ENCODE measurements around the gene PAX5. TPM values are rescaled to one million over a fixed set of nuclear protein-coding genes. Genes with fewer than 3 reads are reported as not detected.

Gene PAX5
- total and polyA plus RNA-seq, 2 donors, result 0.38 to 1.6 TPM

DNA sequence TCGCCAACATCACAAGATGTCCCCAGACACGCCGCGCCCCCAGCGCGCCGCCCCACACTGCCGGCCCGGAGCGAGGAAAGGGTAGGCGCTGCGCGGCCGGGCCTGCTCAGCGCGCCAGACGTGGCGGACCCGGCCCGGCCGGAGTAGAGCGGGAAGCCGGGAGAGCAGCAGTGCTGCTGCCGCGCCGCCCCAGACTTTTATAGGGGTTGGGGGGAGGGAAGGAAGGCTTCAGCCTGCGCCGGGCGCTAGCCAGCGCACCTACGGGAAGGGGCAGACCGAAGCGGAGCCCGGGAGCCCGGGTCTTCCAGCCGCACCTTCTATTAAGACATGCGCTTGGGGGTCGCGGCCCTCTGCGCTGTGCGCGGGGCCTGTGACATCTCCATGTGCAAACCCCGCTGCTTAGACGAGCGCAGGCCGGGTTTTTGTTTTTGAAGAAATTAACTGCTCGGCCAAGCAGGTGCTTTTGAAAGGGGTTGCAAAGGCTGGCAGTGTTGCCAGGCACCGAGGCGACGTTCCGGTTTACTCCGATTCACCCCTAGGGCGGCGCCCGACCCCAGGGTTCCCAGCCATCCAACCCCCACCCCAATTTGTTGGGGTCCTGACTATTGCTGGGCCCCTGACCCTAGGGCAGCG, 353 bp upstream of the PAX5 start:
- no peaks in the 10 kb centered on the region for H3K36me3 ChIP-seq (ENCODE audit: control insufficient read depth in 2 of 2, insufficient read depth in 2 of 2, low read length in 1 of 2)
- peaks cover 92 to 100% of the 10 kb centered on the region in 2 donors for H3K27me3 ChIP-seq (ENCODE audit: control insufficient read depth in 2 of 2, insufficient read depth in 1 of 2, low read length in 1 of 2)
- H3K9me3 ChIP-seq (ENCODE audit: control insufficient read depth in 2 of 2, insufficient read depth in 1 of 2, low read length in 1 of 2), result peaks cover 0 to 27% of the 10 kb centered on the region in 2 donors
- under 1% methylated on average over 56 of the region's 56 CpGs for WGBS
- DNase-seq (ENCODE audit: low read depth in 6 of 9, low spot score in 9 of 9), result peak in 1 of 9 donors; percentile 51
- H3K4me1 ChIP-seq (ENCODE audit: control insufficient read depth in 2 of 2, insufficient read depth in 2 of 2, low read length in 2 of 2), result peaks cover 18 to 50% of the 10 kb centered on the region in 2 donors
- peak overlapping the region in 1 of 2 donors; percentile 32 for H3K4me3 ChIP-seq (ENCODE audit: low read length in 2 of 2)
- no peak overlapping the region for H3K27ac ChIP-seq (ENCODE audit: low read depth in 1 of 2, low read length in 1 of 2)

DNA sequence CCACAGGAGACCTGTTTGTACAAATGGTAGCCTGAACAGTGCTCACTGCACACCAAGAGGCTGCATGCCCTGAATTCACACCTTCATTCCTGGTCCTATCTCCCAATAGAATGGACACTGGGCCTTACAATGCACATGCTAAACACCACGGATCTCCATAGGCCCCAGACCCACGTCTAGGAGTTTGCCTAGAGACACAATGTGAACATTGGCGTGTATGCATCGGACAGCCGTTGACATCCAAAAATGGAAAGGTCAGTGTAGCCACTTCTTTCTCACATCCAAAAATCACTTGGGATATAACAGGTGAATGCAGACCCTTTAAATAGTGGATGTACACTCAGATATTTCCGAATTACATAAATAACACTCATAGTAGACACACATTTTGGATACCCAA, 927 bp downstream of the PAX5 start:
- no peak for DNase-seq (ENCODE audit: low read depth in 6 of 9, low spot score in 9 of 9)
- no peak overlapping the region for H3K4me3 ChIP-seq (ENCODE audit: low read length in 2 of 2)
- whole genome bisulfite sequencing, result 61% methylated on average over 6 of the region's 6 CpGs
- H3K4me1 ChIP-seq (ENCODE audit: control insufficient read depth in 2 of 2, insufficient read depth in 2 of 2, low read length in 2 of 2), result peaks cover 23 to 57% of the 10 kb centered on the region in 2 donors
- H3K27ac ChIP-seq (ENCODE audit: low read depth in 1 of 2, low read length in 1 of 2), result no peak overlapping the region
- peaks cover 93 to 100% of the 10 kb centered on the region in 2 donors for H3K27me3 ChIP-seq (ENCODE audit: control insufficient read depth in 2 of 2, insufficient read depth in 1 of 2, low read length in 1 of 2)
- no peaks in the 10 kb centered on the region for H3K36me3 ChIP-seq (ENCODE audit: control insufficient read depth in 2 of 2, insufficient read depth in 2 of 2, low read length in 1 of 2)
- H3K9me3 ChIP-seq (ENCODE audit: control insufficient read depth in 2 of 2, insufficient read depth in 1 of 2, low read length in 1 of 2), result peaks cover 4 to 26% of the 10 kb centered on the region in 2 donors

DNA sequence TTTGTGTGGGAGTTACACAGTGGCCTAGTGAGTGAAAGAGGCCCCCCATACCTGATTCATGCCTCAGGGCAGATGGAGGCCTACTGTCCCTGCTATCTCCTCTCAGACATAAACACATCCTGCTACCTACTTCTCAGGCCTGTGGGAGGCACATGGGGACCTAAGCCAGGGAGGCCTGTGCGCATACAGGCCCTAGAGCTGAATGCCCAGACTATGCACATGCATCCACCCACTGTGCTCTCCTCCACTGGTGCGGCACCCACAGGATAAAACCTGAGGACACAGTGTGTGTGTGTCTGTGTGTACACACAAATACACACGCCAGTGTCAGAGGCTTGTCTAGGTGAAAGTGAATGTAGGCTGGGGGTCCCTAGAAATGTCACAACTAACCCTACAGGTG, 1.4 kb downstream of the PAX5 start:
- Histone ChIP-seq H3K27me3 (ENCODE audit: control insufficient read depth in 2 of 2, insufficient read depth in 1 of 2, low read length in 1 of 2) (peaks cover 93 to 100% of the 10 kb centered on the region in 2 donors), H3K4me1 (ENCODE audit: control insufficient read depth in 2 of 2, insufficient read depth in 2 of 2, low read length in 2 of 2) (peaks cover 25 to 56% of the 10 kb centered on the region in 2 donors), H3K27ac (ENCODE audit: low read depth in 1 of 2, low read length in 1 of 2) (no peak overlapping the region), H3K9me3 (ENCODE audit: control insufficient read depth in 2 of 2, insufficient read depth in 1 of 2, low read length in 1 of 2) (peaks cover 7 to 25% of the 10 kb centered on the region in 2 donors), H3K36me3 (ENCODE audit: control insufficient read depth in 2 of 2, insufficient read depth in 2 of 2, low read length in 1 of 2) (no peaks in the 10 kb centered on the region), H3K4me3 (ENCODE audit: low read length in 2 of 2) (no peak overlapping the region)
- WGBS, result 79% methylated on average over 3 of the region's 3 CpGs
- no peak for DNase-seq (ENCODE audit: low read depth in 6 of 9, low spot score in 9 of 9)

DNA sequence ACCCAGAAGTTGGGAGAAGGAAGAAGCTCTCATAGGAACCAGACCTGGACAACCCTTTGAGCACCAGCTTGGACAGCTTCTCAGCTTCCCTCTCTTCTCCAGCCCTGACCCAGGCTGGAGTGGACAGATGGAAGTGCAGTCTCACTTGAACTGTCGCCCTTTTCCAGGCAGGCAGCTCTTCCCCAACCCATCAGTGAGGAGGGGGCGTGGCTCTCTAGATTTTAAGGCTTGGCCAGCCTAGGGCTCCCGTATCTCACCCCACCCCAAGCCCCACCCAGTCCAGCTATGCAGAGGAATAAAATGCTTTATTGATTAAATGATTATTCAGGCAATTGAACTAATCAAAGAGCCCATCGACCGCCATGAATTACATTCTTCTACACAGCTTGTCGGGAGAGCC, 2.2 kb downstream of the PAX5 start:
- Histone ChIP-seq H3K27me3 (ENCODE audit: control insufficient read depth in 2 of 2, insufficient read depth in 1 of 2, low read length in 1 of 2) (peaks cover 92 to 100% of the 10 kb centered on the region in 2 donors), H3K4me3 (ENCODE audit: low read length in 2 of 2) (no peak overlapping the region), H3K27ac (ENCODE audit: low read depth in 1 of 2, low read length in 1 of 2) (no peak overlapping the region), H3K9me3 (ENCODE audit: control insufficient read depth in 2 of 2, insufficient read depth in 1 of 2, low read length in 1 of 2) (peaks cover 8 to 23% of the 10 kb centered on the region in 2 donors), H3K36me3 (ENCODE audit: control insufficient read depth in 2 of 2, insufficient read depth in 2 of 2, low read length in 1 of 2) (no peaks in the 10 kb centered on the region), H3K4me1 (ENCODE audit: control insufficient read depth in 2 of 2, insufficient read depth in 2 of 2, low read length in 2 of 2) (peaks cover 29 to 55% of the 10 kb centered on the region in 2 donors)
- WGBS, result 31% methylated on average over 6 of the region's 6 CpGs
- no peak for DNase-seq (ENCODE audit: low read depth in 6 of 9, low spot score in 9 of 9)

DNA sequence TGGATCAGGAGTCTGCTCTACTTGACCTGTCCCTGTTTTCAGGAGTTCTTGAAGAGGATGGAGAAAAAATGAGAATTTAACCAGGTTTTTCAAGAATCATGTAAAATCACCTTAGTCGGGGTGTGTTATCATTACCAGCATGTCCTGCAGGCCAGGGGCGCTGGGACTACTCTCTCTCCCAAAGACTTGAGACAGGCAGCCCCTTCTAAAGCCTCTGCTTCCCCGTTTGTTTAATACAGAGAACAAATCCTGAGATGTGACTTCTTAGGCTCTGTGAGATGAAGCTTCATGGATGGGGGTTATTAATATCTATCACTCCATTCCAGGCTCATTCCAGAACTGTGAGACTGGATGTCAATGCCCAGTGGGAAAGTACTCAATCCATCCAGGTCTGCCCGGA, 3.0 kb downstream of the PAX5 start:
- H3K9me3 ChIP-seq (ENCODE audit: control insufficient read depth in 2 of 2, insufficient read depth in 1 of 2, low read length in 1 of 2), result peaks cover 8 to 21% of the 10 kb centered on the region in 2 donors
- H3K36me3 ChIP-seq (ENCODE audit: control insufficient read depth in 2 of 2, insufficient read depth in 2 of 2, low read length in 1 of 2), result no peaks in the 10 kb centered on the region
- no peak overlapping the region for H3K4me3 ChIP-seq (ENCODE audit: low read length in 2 of 2)
- 37% methylated on average over 4 of the region's 4 CpGs for WGBS
- no peak for DNase-seq (ENCODE audit: low read depth in 6 of 9, low spot score in 9 of 9)
- H3K27me3 ChIP-seq (ENCODE audit: control insufficient read depth in 2 of 2, insufficient read depth in 1 of 2, low read length in 1 of 2), result peaks cover 94 to 100% of the 10 kb centered on the region in 2 donors
- H3K4me1 ChIP-seq (ENCODE audit: control insufficient read depth in 2 of 2, insufficient read depth in 2 of 2, low read length in 2 of 2), result peaks cover 26 to 53% of the 10 kb centered on the region in 2 donors
- no peak overlapping the region for H3K27ac ChIP-seq (ENCODE audit: low read depth in 1 of 2, low read length in 1 of 2)

DNA sequence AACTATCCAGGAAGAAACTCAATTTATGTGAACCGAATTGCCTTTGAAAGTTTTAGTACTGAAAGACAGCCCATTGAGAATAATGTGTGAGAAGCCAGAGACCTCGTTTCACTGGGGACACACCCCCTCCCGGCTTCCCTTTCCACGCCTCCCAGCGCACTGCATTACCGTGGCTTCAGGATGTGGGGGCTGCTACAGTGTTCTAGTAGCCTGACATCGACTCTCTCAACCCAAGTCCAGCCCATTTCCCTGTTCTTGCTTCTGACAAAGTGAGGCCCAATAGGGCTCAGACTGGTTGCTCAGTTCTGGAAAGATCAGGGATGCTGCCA, 3.5 kb downstream of the PAX5 start:
- Histone ChIP-seq H3K4me3 (ENCODE audit: low read length in 2 of 2) (no peak overlapping the region), H3K27me3 (ENCODE audit: control insufficient read depth in 2 of 2, insufficient read depth in 1 of 2, low read length in 1 of 2) (peaks cover 94 to 100% of the 10 kb centered on the region in 2 donors), H3K9me3 (ENCODE audit: control insufficient read depth in 2 of 2, insufficient read depth in 1 of 2, low read length in 1 of 2) (peaks cover 8 to 23% of the 10 kb centered on the region in 2 donors), H3K36me3 (ENCODE audit: control insufficient read depth in 2 of 2, insufficient read depth in 2 of 2, low read length in 1 of 2) (no peaks in the 10 kb centered on the region), H3K27ac (ENCODE audit: low read depth in 1 of 2, low read length in 1 of 2) (no peak overlapping the region), H3K4me1 (ENCODE audit: control insufficient read depth in 2 of 2, insufficient read depth in 2 of 2, low read length in 2 of 2) (peaks cover 23 to 51% of the 10 kb centered on the region in 2 donors)
- peak in 1 of 9 donors; percentile 40 for DNase-seq (ENCODE audit: low read depth in 6 of 9, low spot score in 9 of 9)
- under 1% methylated on average over 7 of the region's 7 CpGs for WGBS

DNA sequence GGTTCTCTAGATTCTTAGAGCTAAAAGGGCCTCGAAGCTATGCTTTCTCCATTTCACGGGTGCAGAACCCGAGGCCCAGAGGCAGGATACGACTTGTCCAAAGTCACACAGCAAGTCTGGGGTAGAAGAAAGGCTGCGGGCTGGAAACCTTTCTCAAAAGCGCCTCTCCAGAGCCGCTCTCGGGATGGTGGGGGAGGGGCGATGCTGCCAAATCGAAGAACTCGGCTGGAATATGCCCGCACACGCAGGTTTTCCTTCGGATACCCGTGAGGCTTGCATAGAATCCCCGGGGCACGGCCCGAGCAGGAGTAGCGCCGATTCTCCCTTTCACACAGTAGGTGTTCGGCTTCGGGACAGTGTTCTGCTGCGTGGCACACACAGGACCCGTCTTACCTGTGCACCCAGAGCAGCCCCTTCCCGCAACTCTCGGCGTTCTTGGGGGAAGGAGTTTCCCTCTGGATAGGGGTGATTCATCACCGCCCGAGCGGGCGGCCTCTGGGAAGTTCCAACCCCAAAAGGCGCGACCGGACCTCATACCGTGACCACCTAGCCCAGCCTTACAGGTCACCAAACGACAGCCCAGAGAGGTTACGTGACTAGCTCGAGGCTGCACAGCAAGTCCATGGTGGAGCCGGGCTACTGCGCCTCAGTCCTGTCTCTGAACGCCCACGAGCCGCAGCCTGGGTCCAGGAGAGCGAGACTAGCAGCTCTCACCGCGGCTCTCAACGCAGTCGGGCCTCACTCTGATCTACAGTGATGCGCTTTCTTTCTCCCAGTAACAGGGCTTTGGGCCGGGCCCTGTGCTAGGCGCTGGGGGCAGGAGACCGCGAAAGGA, 4.1 kb downstream of the PAX5 start:
- Histone ChIP-seq H3K4me1 (ENCODE audit: control insufficient read depth in 2 of 2, insufficient read depth in 2 of 2, low read length in 2 of 2) (peaks cover 22 to 48% of the 10 kb centered on the region in 2 donors), H3K36me3 (ENCODE audit: control insufficient read depth in 2 of 2, insufficient read depth in 2 of 2, low read length in 1 of 2) (no peaks in the 10 kb centered on the region), H3K9me3 (ENCODE audit: control insufficient read depth in 2 of 2, insufficient read depth in 1 of 2, low read length in 1 of 2) (peaks cover 8 to 22% of the 10 kb centered on the region in 2 donors), H3K27me3 (ENCODE audit: control insufficient read depth in 2 of 2, insufficient read depth in 1 of 2, low read length in 1 of 2) (peaks cover 91 to 100% of the 10 kb centered on the region in 2 donors), H3K27ac (ENCODE audit: low read depth in 1 of 2, low read length in 1 of 2) (no peak overlapping the region), H3K4me3 (ENCODE audit: low read length in 2 of 2) (no peak overlapping the region)
- no peak for DNase-seq (ENCODE audit: low read depth in 6 of 9, low spot score in 9 of 9)
- WGBS, result 7% methylated on average over 53 of the region's 53 CpGs

DNA sequence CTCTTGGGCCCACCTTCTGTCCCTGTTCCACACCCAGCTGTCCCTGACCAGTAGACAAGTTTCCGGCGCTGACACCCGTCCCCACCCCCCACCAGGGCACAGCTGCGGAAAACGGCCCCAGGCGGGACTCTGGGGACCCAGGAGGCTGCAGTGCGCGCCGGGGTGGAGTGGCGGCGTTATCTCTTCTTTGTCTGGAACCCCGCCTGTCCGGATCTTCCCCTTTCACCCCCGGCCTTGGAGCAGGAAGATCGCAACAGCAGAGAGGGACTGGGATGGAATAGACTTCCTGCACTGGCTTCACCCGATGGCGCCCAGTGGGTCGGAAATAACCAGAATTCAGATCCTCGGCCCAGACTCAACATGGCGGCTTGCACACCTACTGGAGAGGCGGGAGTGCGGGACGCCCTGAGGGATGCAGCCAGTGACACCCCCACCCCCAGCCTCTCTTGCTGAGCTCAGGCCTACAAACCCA, 4.7 kb downstream of the PAX5 start:
- no peaks in the 10 kb centered on the region for H3K36me3 ChIP-seq (ENCODE audit: control insufficient read depth in 2 of 2, insufficient read depth in 2 of 2, low read length in 1 of 2)
- H3K4me1 ChIP-seq (ENCODE audit: control insufficient read depth in 2 of 2, insufficient read depth in 2 of 2, low read length in 2 of 2), result peaks cover 21 to 43% of the 10 kb centered on the region in 2 donors
- no peak overlapping the region for H3K27ac ChIP-seq (ENCODE audit: low read depth in 1 of 2, low read length in 1 of 2)
- no peak for DNase-seq (ENCODE audit: low read depth in 6 of 9, low spot score in 9 of 9)
- WGBS, result 7% methylated on average over 23 of the region's 23 CpGs
- H3K9me3 ChIP-seq (ENCODE audit: control insufficient read depth in 2 of 2, insufficient read depth in 1 of 2, low read length in 1 of 2), result peaks cover 8 to 17% of the 10 kb centered on the region in 2 donors
- H3K27me3 ChIP-seq (ENCODE audit: control insufficient read depth in 2 of 2, insufficient read depth in 1 of 2, low read length in 1 of 2), result peaks cover 91 to 100% of the 10 kb centered on the region in 2 donors
- no peak overlapping the region for H3K4me3 ChIP-seq (ENCODE audit: low read length in 2 of 2)

DNA sequence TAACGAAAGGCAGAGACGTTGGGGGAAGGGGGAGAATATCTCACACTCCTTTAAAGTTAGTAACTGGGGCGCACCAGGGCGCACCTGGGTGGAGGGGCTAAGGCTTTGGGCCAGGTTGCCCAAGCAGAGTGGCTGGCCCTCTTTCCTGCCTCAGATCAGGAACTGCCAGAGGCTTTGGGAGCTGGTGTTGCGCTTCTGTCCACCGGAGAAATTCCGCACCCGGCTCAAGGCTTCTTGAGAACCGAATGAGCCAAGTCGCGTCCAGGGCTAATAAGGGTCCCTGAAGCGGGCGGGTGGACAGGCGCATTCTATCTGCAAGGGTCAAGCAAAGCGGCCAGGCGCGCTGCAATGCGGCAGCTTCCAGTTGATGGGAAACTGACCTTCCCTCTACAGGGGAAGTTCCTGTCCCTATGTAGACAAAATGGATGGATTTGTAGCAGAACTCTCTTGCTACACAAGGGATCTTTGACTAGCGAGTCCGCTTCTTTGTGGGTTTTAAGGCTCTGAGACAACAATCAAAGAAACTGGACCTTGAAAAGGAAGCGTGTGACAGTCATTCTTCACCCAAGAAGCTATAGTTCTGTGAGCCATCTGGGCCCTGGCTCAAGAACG, 5.5 kb downstream of the PAX5 start:
- no peak overlapping the region for H3K27ac ChIP-seq (ENCODE audit: low read depth in 1 of 2, low read length in 1 of 2)
- 21% methylated on average over 22 of the region's 22 CpGs for WGBS

More for the DNA sequence above, 5.5 kb downstream of the PAX5 start:
- no peaks in the 10 kb centered on the region for H3K36me3 ChIP-seq (ENCODE audit: control insufficient read depth in 2 of 2, insufficient read depth in 2 of 2, low read length in 1 of 2)
- no peak for DNase-seq (ENCODE audit: low read depth in 6 of 9, low spot score in 9 of 9)
- no peak overlapping the region for H3K4me3 ChIP-seq (ENCODE audit: low read length in 2 of 2)
- H3K4me1 ChIP-seq (ENCODE audit: control insufficient read depth in 2 of 2, insufficient read depth in 2 of 2, low read length in 2 of 2), result peaks cover 18 to 38% of the 10 kb centered on the region in 2 donors
- H3K9me3 ChIP-seq (ENCODE audit: control insufficient read depth in 2 of 2, insufficient read depth in 1 of 2, low read length in 1 of 2), result peaks cover 8 to 17% of the 10 kb centered on the region in 2 donors
- peaks cover 89 to 100% of the 10 kb centered on the region in 2 donors for H3K27me3 ChIP-seq (ENCODE audit: control insufficient read depth in 2 of 2, insufficient read depth in 1 of 2, low read length in 1 of 2)
